GM12873 (cell line): ENCODE data around the gene PLD4.

ENCODE experiments used
- CTCF ChIP-seq: IDR thresholded peaks from 2 replicates; pipeline ENCODE4 v1.5.1; 2012; ENCODE audit warnings: low read depth, mild to moderate bottlenecking, moderate library complexity, low read length, control low read depth; ENCODE audit not compliant: insufficient read depth; ENCODE audit errors: missing control alignments

The PLD4 gene

GRCh38 chr14:104932676-104933631, 8.3 kb downstream of the PLD4 start:
- TF ChIP-seq CTCF: peak; percentile 72

GRCh38 chr14:104933746-104934733, 9.4 kb downstream of the PLD4 start:
- no peak for TF ChIP-seq CTCF

- TF ChIP-seq CTCF: no peak
These were observed 10.5 kb downstream of the PLD4 start for GRCh38 chr14:104935026-104935650.

- TF ChIP-seq CTCF: no peak
These were observed 11.3 kb downstream of the PLD4 start for GRCh38 chr14:104935955-104936354.

- TF ChIP-seq CTCF: no peak
These were observed 11.9 kb downstream of the PLD4 start for GRCh38 chr14:104936361-104937155.

GRCh38 chr14:104937161-104937560, 12.5 kb downstream of the PLD4 start:
- TF ChIP-seq CTCF: no peak
